ENCODE measurements around the gene MRPL23.

Gene MRPL23

GRCh38 chr11:1988667-1989317 is 41.7 kb downstream of the MRPL23 start:
- FAIRE-seq (no peak), DNase-seq (ENCODE audit: low spot score) (no peak)

- DNase-seq (ENCODE audit: low spot score), result no peak
- FAIRE-seq, result no peak
Measured at GRCh38 chr11:1989953-1990352, 42.8 kb downstream of the MRPL23 start.

DNA sequence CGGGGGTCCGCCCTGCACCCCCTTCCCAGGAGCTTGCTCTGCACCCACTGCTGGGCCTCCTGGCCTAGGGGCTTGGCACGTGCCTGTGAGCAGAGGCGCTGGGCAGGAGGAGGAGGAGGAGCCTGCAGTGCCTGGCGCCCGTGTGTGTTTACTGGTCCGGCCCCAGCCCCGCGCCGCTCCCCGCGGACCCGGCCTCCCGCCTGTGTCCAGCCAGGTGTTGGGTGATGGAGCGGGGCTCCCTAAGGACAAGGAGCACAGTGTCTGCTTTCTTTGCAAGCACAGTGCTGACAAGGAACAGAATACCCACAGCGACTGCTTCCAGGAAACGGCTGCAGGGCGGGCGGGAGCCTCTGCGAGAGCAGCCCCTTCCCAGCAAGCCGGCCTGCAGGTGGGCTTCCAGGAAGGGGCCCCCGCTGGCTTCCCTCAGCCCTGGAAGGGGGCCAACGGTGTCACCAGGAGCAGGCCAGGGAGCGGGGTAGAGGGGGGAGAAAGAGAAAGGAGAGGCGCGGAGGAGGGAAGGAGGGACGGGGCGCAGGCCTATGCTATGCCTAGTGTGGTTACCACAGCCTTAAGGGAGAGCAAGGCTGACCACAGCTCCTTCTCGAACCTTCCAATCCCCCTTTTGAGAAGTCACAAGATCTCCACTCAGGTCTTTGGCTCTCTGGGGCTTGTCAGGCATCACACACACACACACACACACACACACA is 43.9 kb downstream of the MRPL23 start:
- no peak for FAIRE-seq
- no peak for DNase-seq (ENCODE audit: low spot score)

DNA sequence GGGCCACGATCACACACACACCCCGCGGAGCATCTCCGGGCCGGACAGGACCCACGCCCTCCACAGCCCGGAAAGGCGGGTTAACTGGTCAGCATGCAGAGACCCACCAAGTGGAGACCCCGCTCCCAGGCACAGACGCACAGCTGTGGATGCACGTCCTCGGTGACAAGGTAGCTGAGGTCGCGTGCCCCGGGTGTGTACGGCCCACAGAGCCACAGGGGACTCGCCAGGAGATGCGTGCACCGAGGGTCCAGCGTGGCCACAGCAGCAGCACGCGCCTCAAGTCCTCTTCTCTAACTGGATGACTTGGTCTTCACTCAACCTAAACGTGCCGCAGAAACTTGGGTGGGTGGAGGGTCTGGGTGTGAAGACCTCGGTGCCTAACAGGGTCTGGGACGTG is 45.0 kb downstream of the MRPL23 start:
- no peak for FAIRE-seq
- no peak for DNase-seq (ENCODE audit: low spot score)

DNA sequence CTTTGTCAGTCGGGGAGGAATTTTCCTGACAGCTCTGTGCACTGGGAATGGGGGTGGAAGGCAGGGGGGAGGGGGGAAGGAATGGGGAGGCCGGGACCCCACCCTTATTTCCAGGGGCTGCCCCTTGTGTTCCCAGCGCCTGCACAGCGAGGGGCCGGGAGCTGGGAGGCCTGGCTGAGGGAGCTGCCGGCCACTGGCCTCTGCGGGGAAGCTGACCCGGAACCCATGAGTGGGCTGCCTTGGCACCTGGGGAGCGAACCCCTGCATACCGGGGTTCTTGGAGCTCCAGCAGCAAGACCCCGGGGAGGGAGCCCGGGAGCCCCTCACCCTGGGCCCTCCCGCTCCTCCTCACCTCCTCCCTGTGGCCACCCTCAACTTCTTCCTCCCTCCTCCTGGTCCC is 47.0 kb downstream of the MRPL23 start:
- DNase-seq (ENCODE audit: low spot score) (no peak), FAIRE-seq (no peak)

GRCh38 chr11:1997755-1998154 is 50.6 kb downstream of the MRPL23 start, which contains the start of gene H19:
Gene H19, minus strand, starts transcription at chr11:1997842.
- no peak for DNase-seq (ENCODE audit: low spot score)
- FAIRE-seq, result no peak

DNA sequence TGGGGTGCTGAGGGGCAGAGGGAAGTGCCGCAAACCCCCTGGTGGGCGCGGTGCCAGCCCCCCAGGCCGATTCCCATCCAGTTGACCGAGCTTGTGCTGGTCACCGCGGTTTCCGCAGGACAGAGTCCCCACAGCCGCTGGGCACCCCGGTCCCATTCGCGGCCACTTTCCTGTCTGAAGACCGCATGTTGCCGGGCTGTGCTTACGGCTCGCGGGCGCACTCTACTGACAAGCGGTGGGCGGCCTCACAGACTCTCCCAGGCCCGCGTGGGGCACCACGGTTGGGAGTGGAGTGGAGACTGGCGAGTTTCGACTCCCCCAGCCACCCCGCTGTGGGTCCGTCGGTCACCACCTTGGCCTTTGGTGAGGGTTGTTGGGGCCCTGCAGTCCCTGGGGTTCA is 51.2 kb downstream of the MRPL23 start:
- DNase-seq (ENCODE audit: low spot score) (no peak), FAIRE-seq (no peak)

DNA sequence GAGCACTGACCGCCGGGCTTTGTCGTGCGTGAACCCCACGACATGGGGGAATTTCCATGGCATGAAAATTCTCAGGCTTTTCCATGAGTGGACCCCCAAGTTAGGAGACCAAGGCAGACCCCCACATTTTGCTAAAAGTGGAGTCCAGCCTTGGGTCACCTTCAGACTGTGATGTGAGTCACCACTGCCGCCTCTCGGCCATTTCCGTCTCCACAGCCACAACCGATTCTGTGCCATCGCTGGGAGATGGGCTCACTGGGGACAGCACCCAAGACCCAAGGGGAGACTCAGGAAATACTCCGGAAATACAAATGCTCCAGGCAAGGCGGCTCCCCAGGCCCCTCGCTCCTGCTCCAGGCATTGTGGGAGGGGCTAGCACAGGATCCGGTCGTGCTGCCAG is 51.7 kb downstream of the MRPL23 start:
- DNase-seq (ENCODE audit: low spot score), result no peak
- FAIRE-seq, result no peak

GRCh38 chr11:2002042-2002776 is 55.1 kb downstream of the MRPL23 start:
- DNase-seq (ENCODE audit: low spot score) (no peak), FAIRE-seq (peak; percentile 17)

DNA sequence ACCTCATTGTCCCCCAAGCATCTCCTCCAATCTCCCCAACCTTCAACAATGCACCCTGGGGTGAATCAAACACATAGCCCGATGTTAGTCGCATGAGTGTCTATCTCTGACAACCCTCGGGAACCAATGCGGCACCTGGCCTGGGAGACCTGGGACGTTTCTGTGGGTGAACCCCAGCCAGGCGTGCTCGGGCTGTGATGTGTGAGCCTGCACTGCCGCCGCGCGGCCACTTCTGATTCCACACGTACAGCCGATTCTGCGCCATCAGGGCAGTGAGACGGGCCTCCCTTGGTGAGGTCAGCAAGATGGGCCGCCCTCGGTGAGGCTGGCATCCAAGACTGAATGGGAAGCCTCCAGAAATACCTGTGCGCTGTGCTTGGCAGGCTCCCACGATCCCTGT is 55.7 kb downstream of the MRPL23 start:
- DNase-seq (ENCODE audit: low spot score) (no peak), FAIRE-seq (peak; percentile 92)

GRCh38 chr11:2004466-2004865 is 57.3 kb downstream of the MRPL23 start:
- DNase-seq (ENCODE audit: low spot score) (no peak), FAIRE-seq (no peak)
